HG03039 (cell line): Measurements from ENCODE around the gene NFIB.

ENCODE experiments used
- ATAC-seq: cut with Tn5 transposase; IDR thresholded peaks from one replicate; pipeline ENCODE4 v1.9.1; 2021; ENCODE audit warnings: mild to moderate bottlenecking, moderate library complexity; ENCODE audit not compliant: unreplicated experiment

NFIB gene

GRCh38 chr9:14281136-14281795 is 32.7 kb downstream of the NFIB start:
- no peak for ATAC-seq

DNA sequence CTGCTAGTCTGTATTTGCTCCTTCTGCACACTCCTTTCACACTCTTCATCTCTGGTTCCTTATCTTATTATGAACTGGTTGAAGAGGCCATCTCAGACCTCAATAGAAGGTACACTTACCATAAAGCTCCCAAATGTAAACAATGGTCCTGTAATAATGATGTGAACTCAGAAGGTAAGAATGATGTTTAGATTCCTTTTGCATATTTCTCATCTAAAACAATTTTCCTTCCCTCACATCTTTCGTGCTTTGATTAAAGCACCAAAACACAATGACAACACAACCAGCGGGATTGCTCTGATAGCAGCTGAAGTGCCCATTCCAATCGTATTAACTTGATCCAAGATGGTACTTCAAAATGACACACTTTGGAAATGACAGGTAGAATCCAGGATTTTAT is 34.3 kb downstream of the NFIB start:
- no peak for ATAC-seq

DNA sequence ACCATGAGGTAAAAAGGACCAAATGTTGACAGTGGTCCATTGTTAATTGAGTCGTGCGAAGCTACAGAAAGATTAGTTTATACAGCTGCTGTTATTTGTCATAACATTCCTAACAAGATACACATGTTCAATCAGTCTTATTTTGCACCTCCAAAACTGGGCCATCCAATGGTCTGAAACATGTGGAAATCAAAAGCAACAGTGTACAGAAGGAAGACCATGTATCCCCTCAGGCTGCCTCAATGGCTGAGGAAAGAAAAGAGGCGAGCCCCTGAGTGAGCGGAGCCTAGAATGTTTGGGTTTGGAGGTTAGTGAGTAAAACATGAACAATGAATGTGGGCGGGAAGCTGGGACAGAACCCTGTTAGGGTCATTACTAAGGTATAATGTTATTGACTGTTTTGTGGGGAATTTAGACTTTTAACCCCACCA is 35.6 kb downstream of the NFIB start:
- no peak for ATAC-seq

GRCh38 chr9:14277761-14278160 is 36.2 kb downstream of the NFIB start:
- no peak for ATAC-seq

GRCh38 chr9:14277244-14277643 is 36.7 kb downstream of the NFIB start:
- ATAC-seq, result no peak

DNA sequence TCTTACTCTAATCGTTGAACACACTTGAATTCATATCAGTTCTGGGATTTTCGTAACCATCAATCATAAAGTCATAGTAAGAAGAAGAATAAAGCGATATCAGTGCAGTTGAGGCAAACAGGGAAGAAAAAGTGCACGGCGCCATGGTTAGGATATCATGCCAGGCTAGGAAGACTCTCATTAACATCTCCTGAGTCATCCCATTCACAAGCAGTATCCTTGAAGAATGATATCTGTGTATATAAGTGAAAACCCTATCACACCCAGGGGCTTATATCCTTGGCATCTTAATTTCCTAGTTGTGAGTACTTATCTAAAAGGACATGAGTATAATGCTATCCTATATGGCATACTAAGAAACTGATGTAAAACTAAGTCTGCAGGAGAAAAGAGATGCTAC is 38.6 kb downstream of the NFIB start:
- ATAC-seq, result no peak

DNA sequence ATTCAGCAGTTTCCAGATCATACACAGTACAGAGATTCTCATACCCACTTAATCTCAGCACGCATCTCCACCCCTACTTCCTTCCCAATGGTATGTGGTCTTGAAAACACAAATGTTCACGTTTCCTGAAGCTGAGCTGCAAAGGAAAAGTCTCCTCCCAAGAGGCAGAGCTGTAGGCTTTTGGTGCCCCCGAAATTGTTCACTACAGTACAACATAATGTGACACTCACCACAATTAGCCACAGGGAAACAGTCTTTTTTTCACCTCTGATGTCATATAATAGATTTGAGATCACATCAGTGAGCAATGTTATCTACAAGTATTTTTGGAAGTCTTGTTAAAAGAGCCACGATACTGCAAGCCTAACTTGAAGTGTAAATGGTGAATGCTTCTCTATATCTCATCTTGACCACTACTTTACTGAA is 40.2 kb downstream of the NFIB start:
- no peak for ATAC-seq

GRCh38 chr9:14272927-14273528 is 40.9 kb downstream of the NFIB start:
- ATAC-seq, result no peak

GRCh38 chr9:14271093-14271673 is 42.8 kb downstream of the NFIB start:
- ATAC-seq, result no peak

DNA sequence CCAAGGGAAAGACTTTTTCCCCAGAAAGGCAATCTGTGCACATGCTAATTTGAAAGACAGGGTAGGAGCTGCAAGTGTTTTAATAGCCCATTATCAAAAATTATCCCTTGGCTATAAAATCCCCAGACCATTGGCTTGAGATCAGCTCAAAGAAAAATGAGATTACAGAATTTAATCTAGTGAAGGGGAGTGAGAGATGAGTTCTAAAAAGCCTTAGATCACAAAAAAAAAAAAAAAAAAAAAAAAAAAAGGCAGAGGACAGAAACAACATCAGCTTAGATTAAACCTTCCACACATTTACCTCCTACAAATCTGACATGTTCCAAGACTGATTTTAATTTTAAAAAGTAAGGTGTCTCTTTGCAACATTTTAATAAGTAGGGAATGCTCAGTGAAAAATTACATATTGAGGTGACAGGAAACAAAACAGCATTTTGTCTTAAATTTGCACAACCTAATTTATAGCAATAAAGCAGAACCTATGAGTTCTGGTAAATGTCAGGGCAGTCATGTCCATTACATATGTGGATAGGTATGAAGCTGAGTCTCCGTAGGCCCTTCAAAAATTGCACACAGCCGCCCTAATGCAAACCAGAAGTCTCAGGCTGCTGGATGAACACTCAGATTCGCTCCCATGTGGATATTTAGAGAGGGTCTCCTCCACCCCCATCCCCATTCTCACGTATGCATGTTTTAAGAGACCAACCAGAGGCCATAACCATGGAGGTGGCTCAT is 43.4 kb downstream of the NFIB start:
- ATAC-seq, result no peak

- no peak for ATAC-seq
Observed at GRCh38 chr9:14269916-14270315, 44.0 kb downstream of the NFIB start.

DNA sequence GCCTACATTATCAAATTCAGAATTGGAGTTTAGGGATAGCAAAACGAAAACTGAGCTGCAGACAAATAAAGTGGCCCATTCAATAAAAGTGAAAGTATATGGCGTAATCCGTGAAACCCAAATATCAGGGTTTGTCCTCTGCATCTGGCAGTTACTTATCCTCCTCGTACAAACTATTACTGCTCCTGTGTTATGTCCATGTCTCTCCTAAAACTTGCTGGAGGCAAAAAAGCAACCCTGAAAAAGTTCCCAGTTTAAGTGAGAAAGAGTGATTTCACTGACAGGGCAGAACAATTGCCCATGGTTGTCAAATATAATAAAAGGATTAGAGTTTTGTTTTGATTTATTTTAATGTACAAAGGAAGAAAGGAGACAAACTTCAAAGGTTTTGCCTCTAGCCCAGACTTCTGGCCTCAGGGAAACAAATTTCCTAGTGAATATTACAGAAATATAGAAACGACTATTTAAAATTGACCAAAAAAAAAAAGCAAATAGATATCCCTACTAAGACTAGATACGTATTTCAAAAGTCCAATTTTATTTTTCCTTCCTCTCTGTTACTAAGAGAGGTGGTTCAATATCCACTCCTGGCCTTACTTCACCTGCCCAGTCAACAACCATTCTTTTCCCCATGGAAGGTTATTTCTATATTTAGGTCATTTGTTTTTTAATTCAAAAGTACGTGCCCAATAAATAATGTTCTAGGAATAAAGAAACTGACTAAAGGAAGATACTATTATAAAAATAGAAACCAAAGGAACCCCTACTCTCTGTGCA is 50.0 kb downstream of the NFIB start:
- no peak for ATAC-seq

- no peak for ATAC-seq
Observed at GRCh38 chr9:14262827-14263226, 51.1 kb downstream of the NFIB start.

DNA sequence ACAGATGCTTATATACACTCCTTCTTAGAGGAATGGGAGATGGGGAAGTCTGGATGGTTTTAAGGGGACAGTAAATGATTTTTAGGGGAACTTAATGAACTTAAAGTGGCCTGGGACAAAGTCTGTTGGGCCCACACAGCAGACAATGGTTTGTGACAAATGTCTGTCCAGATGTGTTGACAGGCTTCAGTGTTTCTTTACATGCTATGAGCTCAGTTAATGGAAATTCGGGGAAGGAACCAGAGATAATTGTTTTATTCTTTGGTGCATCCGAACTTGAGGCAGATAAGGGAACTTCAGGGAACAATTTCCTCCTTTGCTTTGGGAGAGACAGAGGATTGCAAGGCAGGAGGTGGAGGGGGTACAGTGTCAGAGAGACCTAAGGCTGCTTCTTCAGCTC is 52.3 kb downstream of the NFIB start:
- ATAC-seq, result no peak

DNA sequence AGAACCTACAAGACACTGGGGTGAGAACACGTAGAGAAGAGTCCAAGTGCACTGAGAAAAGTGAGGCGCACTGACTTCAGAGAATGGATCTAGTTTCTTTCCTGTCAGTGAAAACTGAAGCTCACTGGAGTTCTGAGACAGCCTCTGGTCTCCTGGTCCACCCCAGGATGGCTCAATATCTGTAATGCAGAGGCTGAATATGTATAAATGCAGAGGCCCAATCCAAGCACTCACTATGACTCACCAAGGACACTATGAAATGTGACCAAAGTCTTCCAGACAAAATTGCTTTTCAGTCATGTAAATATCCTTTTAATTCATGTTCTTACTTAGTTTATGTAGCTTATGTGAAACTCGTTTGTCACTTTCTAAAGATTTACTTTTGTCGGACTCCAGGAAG is 53.8 kb downstream of the NFIB start:
- no peak for ATAC-seq

DNA sequence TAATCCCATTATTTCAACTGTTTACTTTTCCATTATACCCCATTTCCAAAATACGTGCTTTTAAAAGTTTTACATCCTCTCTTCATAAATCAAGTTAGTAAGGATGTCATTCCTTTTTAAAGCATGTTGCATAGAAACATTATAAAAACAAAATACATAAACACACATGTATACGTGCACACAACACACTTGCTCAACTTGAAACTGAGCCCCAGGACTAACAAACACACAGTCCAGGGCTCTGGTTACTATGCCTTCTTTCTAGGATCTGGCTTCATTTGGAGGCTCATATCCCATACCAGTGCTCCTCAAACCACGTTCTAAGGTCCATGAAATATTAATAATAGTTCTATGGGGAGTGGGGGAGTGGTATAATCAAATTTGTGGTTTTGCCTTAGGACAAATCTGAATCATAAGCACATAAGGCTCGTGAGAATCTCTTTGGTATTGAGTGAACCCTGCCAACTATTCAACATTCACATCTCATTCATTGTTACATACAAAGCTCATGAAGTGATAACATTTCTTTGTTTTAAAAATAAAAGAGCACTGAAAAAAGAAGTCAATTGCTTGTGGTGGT is 55.2 kb downstream of the NFIB start:
- no peak for ATAC-seq

- no peak for ATAC-seq
Observed at GRCh38 chr9:14258156-14258555, 55.8 kb downstream of the NFIB start.

- ATAC-seq, result no peak
Observed at GRCh38 chr9:14256588-14256987, 57.4 kb downstream of the NFIB start.

- no peak for ATAC-seq
Observed at GRCh38 chr9:14251154-14252071, 62.5 kb downstream of the NFIB start.

- no peak for ATAC-seq
Observed at GRCh38 chr9:14250794-14251153, 63.2 kb downstream of the NFIB start.
